Lower leg skin (tissue), 4 donors: Measurements from ENCODE around the gene BBS4. TPM values are rescaled to one million over a fixed set of nuclear protein-coding genes. Genes with fewer than 3 reads are reported as not detected.

ENCODE experiments used
- DNase-seq, 2 donors: peaks; one replicate each; pipeline ENCODE4 v3.0.0-alpha.2; 2019; ENCODE audit warnings: low spot score in 2 of 2
- H3K4me3 ChIP-seq: fragments of 200-600 bp; sonication (generic); 2 replicates; pipeline ENCODE4 v1.5.1; 2017; ENCODE audit warnings: mild to moderate bottlenecking, low read depth; ENCODE audit not compliant: poor library complexity, severe bottlenecking
- CTCF ChIP-seq, 3 donors: fragments of 450-650 bp; IDR thresholded peaks; one replicate each; pipeline ENCODE4 v1.5.1; 2016; ENCODE audit warnings: antibody characterized with exemption in 3 of 3, mild to moderate bottlenecking in 3 of 3, moderate library complexity in 2 of 3
- POLR2A ChIP-seq, 2 donors: fragments of 450-650 bp; IDR thresholded peaks; one replicate each; pipeline ENCODE4 v1.6.1; 2016 to 2017; ENCODE audit warnings: antibody characterized with exemption in 2 of 2, mild to moderate bottlenecking in 1 of 2, moderate library complexity in 1 of 2
- WGBS, 2 donors: methylation state at CpG; one replicate each; pipeline ENCODE4 v1.1.5; 2018; 5-methylcytosine and 5-hydroxymethylcytosine counted together
- intact Hi-C: fragments of 100-400 bp; cut with DNase I; formaldehyde crosslinking; loops from one replicate; pipeline ENCODE4 v1.15.0; 2023; ENCODE audit warnings: low total_unique reads
- total RNA-seq, 4 donors: library from RNA; depleted of rRNA; stranded (reverse); fragments of >200 nt; gene quantifications; one replicate each; pipeline ENCODE4 v1.1.0, GENCODE V29; 2016

BBS4 gene
- total RNA-seq, 4 donors from 2014 or later: 11.4 to 13.9 (median 11.6) TPM

GRCh38 chr15:72786676-72787345 is 100.8 kb downstream of the BBS4 start:
- no peak overlapping the region for H3K4me3 ChIP-seq
- no peak for DNase-seq
- no peak for TF ChIP-seq CTCF (IDR thresholded peaks at IDR 0.05)
- TF ChIP-seq POLR2A (IDR thresholded peaks at IDR 0.05): no peak
- WGBS, 2 donors: 74 to 84% methylated on average over 8 of the region's 8 CpGs
- intact Hi-C loops: no loop called here

GRCh38 chr15:72787526-72787925 is 101.5 kb downstream of the BBS4 start:
- WGBS, 2 donors: 88 to 93% methylated on average over 1 of the region's 1 CpG
- TF ChIP-seq POLR2A (IDR thresholded peaks at IDR 0.05): no peak
- TF ChIP-seq CTCF (IDR thresholded peaks at IDR 0.05): no peak
- no peak overlapping the region for H3K4me3 ChIP-seq
- intact Hi-C loops: no loop called here
- DNase-seq: no peak

Other genes with a start within 250 kb of the BBS4 start
- gene ARIH1, start 211.9 kb upstream of the BBS4 start, total RNA-seq: 100 to 1,000 TPM in 3 of 4 donors, 10 to 100 TPM in 1; 71.8 to 126 (median 114) TPM
- gene GOLGA6B, start 31.5 kb upstream of the BBS4 start, total RNA-seq: under 1 TPM in 1 of 4 donors, not detected in 3; 0.15 TPM
- gene HIGD2B, start within 50 bp of the BBS4 start, total RNA-seq: not detected
- 10 to 100 TPM; 31.1 to 83.1 (median 43.1) TPM for gene ADPGK, start 97.6 kb downstream of the BBS4 start, total RNA-seq